Measurements from ENCODE around the gene KCNAB1. TPM values are rescaled to one million over a fixed set of nuclear protein-coding genes. Genes with fewer than 3 reads are reported as not detected.
"Not testable (repeated sequence)": the region's sequence is repeated elsewhere in the genome, so short reads cannot be mapped to it uniquely, and the experiment has no call there.

The KCNAB1 gene
- total RNA-seq, 3 donors from 2014 or later: 3.9 to 8.3 (median 5.4) TPM

DNA sequence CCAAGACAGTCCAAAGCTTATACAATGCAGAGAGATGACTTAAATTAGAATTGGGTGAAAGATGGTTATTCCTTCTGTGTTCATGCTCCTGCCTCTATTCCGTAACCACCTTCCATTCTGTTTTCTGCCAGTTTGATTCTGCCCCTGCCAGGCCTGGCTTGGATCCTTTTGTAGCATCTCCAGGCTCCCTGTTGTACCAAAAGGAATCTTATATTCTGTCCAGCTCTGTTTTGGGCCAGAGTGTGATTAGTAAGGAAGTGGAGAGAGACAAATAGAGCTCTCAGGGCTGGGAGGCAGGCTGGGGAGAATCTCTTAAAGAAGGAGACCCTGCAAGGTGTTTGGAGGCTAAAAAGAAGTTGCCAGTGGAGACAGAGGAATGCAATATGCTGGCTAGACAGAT, 63.8 kb downstream of the KCNAB1 start:
- Histone ChIP-seq H3K4me1 (no peaks in the 10 kb centered on the region), H3K36me3 (no peaks in the 10 kb centered on the region), H3K4me3 (no peak overlapping the region), H3K9me3 (no peaks in the 10 kb centered on the region), H3K27me3 (no peaks in the 10 kb centered on the region), H3K27ac (no peak overlapping the region)
- intact Hi-C loops (cut with DNase I; ENCODE audit: low total_unique reads): no loop called here
- no peak for DNase-seq (ENCODE audit: low spot score in 2 of 2)
- no peak for TF ChIP-seq POLR2A (IDR thresholded peaks at IDR 0.05)
- TF ChIP-seq, protein P1, sequence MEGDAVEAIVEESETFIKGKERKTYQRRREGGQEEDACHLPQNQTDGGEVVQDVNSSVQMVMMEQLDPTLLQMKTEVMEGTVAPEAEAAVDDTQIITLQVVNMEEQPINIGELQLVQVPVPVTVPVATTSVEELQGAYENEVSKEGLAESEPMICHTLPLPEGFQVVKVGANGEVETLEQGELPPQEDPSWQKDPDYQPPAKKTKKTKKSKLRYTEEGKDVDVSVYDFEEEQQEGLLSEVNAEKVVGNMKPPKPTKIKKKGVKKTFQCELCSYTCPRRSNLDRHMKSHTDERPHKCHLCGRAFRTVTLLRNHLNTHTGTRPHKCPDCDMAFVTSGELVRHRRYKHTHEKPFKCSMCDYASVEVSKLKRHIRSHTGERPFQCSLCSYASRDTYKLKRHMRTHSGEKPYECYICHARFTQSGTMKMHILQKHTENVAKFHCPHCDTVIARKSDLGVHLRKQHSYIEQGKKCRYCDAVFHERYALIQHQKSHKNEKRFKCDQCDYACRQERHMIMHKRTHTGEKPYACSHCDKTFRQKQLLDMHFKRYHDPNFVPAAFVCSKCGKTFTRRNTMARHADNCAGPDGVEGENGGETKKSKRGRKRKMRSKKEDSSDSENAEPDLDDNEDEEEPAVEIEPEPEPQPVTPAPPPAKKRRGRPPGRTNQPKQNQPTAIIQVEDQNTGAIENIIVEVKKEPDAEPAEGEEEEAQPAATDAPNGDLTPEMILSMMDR (IDR thresholded peaks at IDR 0.05): no peak
- no peak for TF ChIP-seq POLR2AphosphoS5 (IDR thresholded peaks at IDR 0.05)

DNA sequence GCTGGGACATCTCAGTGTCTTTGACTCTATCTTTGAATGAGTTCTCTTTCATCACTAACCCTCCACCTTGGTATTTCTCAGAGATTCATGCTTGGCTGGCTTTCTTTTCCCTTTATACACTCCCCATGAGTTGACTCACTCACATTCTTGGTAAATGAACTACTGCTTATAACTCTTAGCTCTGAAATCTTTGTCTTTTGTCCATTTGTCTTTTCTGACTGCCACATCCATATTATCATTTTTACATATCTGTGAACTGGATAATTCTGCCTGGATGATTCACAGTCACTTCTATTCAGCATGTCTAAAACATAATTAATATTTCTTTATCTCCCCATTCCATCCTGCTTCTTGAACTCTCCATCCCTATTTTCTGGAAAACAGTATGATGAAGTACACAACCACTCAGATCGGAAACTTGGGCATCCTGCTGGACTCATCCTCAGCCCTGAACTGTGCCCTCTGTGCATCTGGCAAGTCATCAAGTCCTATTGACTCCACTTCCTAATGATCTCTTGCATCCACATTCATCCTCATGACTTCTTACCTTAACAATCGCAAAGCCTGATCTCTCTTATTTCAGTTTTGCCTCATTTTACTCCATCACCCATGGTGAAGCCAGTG, 66.9 kb downstream of the KCNAB1 start:
- no peak for DNase-seq (ENCODE audit: low spot score in 2 of 2)
- H3K36me3 ChIP-seq: no peaks in the 10 kb centered on the region
- H3K9me3 ChIP-seq: no peaks in the 10 kb centered on the region
- H3K4me3 ChIP-seq: no peak overlapping the region
- H3K4me1 ChIP-seq: no peaks in the 10 kb centered on the region
- H3K27ac ChIP-seq: no peak overlapping the region
- intact Hi-C loops (cut with DNase I; ENCODE audit: low total_unique reads): no loop called here
- no peaks in the 10 kb centered on the region for H3K27me3 ChIP-seq
- TF ChIP-seq, protein P1 (IDR thresholded peaks at IDR 0.05): no peak
- no peak for TF ChIP-seq POLR2A (IDR thresholded peaks at IDR 0.05)
- no peak for TF ChIP-seq POLR2AphosphoS5 (IDR thresholded peaks at IDR 0.05)

DNA sequence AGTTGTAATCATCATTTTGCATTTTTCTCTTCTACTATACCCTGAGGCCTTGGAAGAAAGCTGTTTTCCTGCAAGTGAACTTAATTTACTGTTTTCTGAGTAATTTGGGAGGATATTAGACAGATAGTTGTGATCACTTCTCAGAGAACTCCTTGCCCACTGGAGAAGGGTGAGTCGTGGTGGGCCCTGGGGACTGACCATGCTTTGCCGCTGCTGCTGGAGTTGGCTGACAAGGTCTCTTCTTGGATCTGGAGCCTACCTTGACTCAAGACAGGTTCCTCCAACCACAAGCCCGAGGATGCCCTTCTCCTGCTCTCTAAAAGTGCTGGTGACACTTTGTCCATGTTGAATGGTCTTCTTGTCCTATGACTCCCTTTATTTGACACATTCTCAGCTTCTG, 68.4 kb downstream of the KCNAB1 start:
- TF ChIP-seq, protein P1 (IDR thresholded peaks at IDR 0.05): no peak
- TF ChIP-seq POLR2A (IDR thresholded peaks at IDR 0.05) (no peak), POLR2AphosphoS5 (IDR thresholded peaks at IDR 0.05) (no peak)
- H3K4me3 ChIP-seq: no peak overlapping the region
- H3K4me1 ChIP-seq: no peaks in the 10 kb centered on the region
- intact Hi-C loops (cut with DNase I; ENCODE audit: low total_unique reads): no loop called here
- H3K36me3 ChIP-seq: no peaks in the 10 kb centered on the region
- no peaks in the 10 kb centered on the region for H3K27me3 ChIP-seq
- no peak for DNase-seq (ENCODE audit: low spot score in 2 of 2)
- no peak overlapping the region for H3K27ac ChIP-seq
- H3K9me3 ChIP-seq: no peaks in the 10 kb centered on the region

DNA sequence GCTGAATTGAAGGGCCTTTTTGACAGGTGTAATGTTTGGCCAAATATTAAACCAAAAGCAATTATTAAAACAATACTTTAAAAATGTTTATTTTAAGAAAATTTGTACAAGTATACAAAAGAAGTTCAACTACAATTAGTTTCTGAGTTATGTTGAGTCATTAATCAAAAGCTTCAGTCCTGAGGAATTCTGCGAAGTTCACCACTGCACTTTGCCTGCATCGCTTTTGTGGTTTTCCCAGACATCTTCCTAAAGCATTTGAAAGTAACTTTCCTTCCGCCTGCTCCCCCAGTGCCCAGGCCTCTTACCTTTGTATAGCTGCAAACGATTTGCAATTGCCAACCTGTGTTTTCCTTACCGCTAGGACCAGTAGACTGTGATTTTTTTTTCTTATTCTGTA, 69.5 kb downstream of the KCNAB1 start:
- intact Hi-C loops (cut with DNase I; ENCODE audit: low total_unique reads): no loop called here
- Histone ChIP-seq H3K27me3 (no peaks in the 10 kb centered on the region), H3K4me3 (no peak overlapping the region), H3K27ac (no peak overlapping the region), H3K36me3 (no peaks in the 10 kb centered on the region), H3K4me1 (no peaks in the 10 kb centered on the region), H3K9me3 (no peaks in the 10 kb centered on the region)
- DNase-seq (ENCODE audit: low spot score in 2 of 2): no peak
- TF ChIP-seq POLR2AphosphoS5 (IDR thresholded peaks at IDR 0.05) (no peak), POLR2A (IDR thresholded peaks at IDR 0.05) (no peak)
- TF ChIP-seq, protein P1 (IDR thresholded peaks at IDR 0.05): no peak

DNA sequence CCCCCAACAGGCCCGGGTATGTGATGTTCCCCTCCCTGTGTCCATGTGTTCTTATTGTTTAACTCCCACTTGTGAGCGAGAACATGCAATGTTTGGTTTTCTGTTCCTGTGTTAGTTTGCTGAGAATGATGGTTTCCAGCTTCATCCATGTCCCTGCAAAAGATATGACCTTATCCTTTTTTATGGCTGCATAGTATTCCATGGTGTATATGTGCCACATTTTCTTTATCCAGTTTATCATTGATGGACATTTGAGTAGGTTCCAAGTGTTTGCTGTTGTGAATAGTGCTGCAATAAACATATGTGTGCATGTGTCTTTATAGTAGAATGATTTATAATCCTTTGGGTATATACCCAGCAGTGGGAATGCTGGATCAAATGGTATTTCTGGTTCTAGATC, 74.6 kb downstream of the KCNAB1 start:
- H3K27me3 ChIP-seq: not testable (repeated sequence)

DNA sequence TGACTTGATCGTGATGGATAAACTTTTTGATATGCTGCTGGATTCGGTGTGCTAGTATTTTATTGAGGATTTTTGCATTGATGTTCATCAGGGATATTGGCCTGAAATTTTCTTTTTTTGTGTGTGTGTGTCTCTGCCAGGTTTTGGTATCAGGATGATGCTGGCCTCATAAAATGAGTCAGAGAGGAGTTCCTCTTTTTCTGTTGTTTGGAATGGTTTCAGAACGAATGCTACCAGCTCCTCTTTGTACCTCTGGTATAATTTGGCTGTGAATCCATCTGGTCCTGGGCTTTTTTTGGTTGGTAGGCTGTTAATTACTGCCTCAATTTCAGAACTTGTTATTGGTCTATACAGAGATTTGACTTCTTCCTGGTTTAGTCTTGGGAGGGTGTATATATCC, 76.8 kb downstream of the KCNAB1 start:
- H3K27ac ChIP-seq; DNase-seq (ENCODE audit: low spot score in 2 of 2); intact Hi-C loops (cut with DNase I; ENCODE audit: low total_unique reads); H3K4me1 ChIP-seq; H3K4me3 ChIP-seq; H3K27me3 ChIP-seq; H3K36me3 ChIP-seq; H3K9me3 ChIP-seq: not testable (repeated sequence)

More for the DNA sequence above, 74.6 kb downstream of the KCNAB1 start:
- H3K9me3 ChIP-seq; intact Hi-C loops (cut with DNase I; ENCODE audit: low total_unique reads); DNase-seq (ENCODE audit: low spot score in 2 of 2); H3K4me1 ChIP-seq; H3K27ac ChIP-seq; H3K36me3 ChIP-seq; H3K4me3 ChIP-seq: not testable (repeated sequence)

Measured in breast epithelium (tissue), 4 donors.